ENCODE measurements around the gene VPS13D.

DNA sequence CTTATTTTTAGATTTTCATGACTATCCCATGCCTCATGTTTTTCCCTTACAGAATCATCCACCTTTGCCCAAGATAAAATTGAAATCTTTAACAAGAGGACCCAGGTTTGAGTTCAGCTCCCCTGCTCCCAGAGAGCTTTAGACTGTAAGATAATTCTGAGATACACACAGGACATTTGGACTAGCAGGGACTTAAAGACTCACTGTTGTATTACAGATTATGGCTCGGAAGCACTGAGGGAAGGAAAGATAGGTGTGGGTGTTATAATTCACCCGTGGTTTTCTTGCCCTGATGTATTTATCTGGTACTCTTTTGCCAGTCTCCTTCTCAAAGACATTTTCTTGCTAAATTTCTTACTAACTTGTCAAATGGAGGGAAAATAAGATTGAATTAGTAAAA is 238.5 kb downstream of the VPS13D start:
- TF ChIP-seq, protein P1, sequence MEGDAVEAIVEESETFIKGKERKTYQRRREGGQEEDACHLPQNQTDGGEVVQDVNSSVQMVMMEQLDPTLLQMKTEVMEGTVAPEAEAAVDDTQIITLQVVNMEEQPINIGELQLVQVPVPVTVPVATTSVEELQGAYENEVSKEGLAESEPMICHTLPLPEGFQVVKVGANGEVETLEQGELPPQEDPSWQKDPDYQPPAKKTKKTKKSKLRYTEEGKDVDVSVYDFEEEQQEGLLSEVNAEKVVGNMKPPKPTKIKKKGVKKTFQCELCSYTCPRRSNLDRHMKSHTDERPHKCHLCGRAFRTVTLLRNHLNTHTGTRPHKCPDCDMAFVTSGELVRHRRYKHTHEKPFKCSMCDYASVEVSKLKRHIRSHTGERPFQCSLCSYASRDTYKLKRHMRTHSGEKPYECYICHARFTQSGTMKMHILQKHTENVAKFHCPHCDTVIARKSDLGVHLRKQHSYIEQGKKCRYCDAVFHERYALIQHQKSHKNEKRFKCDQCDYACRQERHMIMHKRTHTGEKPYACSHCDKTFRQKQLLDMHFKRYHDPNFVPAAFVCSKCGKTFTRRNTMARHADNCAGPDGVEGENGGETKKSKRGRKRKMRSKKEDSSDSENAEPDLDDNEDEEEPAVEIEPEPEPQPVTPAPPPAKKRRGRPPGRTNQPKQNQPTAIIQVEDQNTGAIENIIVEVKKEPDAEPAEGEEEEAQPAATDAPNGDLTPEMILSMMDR (IDR thresholded peaks at IDR 0.05 in 4 of 5, conservative IDR thresholded peaks at IDR 0.05 in 1 of 5), result no peak
- no peak for TF ChIP-seq POLR2A (IDR thresholded peaks at IDR 0.05)
